Endodermal cell (in vitro differentiated cells): ENCODE data around the gene KIF5C. TPM values are rescaled to one million over a fixed set of nuclear protein-coding genes. Genes with fewer than 3 reads are reported as not detected.

Experiments
- DNase-seq: peaks from one replicate; pipeline ENCODE4 v3.0.0-alpha.2; 2017
- H3K27ac ChIP-seq: 2 replicates; pipeline ENCODE4 v1.5.1; 2013; ENCODE audit warnings: mild to moderate bottlenecking, low read depth, low read length, moderate library complexity
- H3K27me3 ChIP-seq: 2 replicates; pipeline ENCODE4 v1.6.1; 2013; ENCODE audit warnings: mild to moderate bottlenecking, low read length, moderate library complexity; ENCODE audit not compliant: insufficient read depth, control insufficient read depth, poor library complexity, severe bottlenecking
- H3K36me3 ChIP-seq: 2 replicates; pipeline ENCODE4 v1.7.0; 2013; ENCODE audit warnings: mild to moderate bottlenecking, low read length, moderate library complexity; ENCODE audit not compliant: control insufficient read depth, insufficient read depth
- H3K4me1 ChIP-seq: one replicate; pipeline ENCODE4 v1.7.0; 2013; ENCODE audit warnings: low read length; ENCODE audit not compliant: control insufficient read depth, insufficient read depth
- H3K4me3 ChIP-seq: 2 replicates; pipeline ENCODE4 v1.5.1; 2013; ENCODE audit warnings: mild to moderate bottlenecking, low read length, moderate library complexity
- H3K9ac ChIP-seq: 2 replicates; pipeline ENCODE4 v1.6.1; 2013; ENCODE audit warnings: mild to moderate bottlenecking, low read length, moderate library complexity; ENCODE audit not compliant: poor library complexity, severe bottlenecking; ENCODE audit errors: extremely low read depth
- H3K9me3 ChIP-seq: 2 replicates; pipeline ENCODE4 v1.6.1; 2013; ENCODE audit warnings: mild to moderate bottlenecking, low read length, moderate library complexity; ENCODE audit not compliant: control insufficient read depth
- H3K27ac Mint-ChIP-seq: 2 replicates; pipeline ENCODE4 v1.8.0; 2020; ENCODE audit warnings: mixed read lengths
- H3K27me3 Mint-ChIP-seq: 2 replicates; pipeline ENCODE4 v1.8.0; 2021; ENCODE audit warnings: mild to moderate bottlenecking, mixed read lengths; ENCODE audit not compliant: insufficient read depth
- H3K36me3 Mint-ChIP-seq: 2 replicates; pipeline ENCODE4 v1.8.0; 2020; ENCODE audit warnings: low read depth, mixed read lengths
- H3K4me1 Mint-ChIP-seq: 2 replicates; pipeline ENCODE4 v1.8.0; 2020; ENCODE audit warnings: mixed read lengths
- H3K4me3 Mint-ChIP-seq: 2 replicates; pipeline ENCODE4 v1.8.0; 2020; ENCODE audit warnings: mild to moderate bottlenecking, moderate library complexity, mixed read lengths
- H3K9me3 Mint-ChIP-seq: 2 replicates; pipeline ENCODE4 v1.8.0; 2020; ENCODE audit warnings: mild to moderate bottlenecking, mixed read lengths
- WGBS, 2 experiments: methylation state at CpG; one replicate each; pipeline versions ENCODE4 v1.1.5 to v1.1.7; 2013; ENCODE audit warnings: missing lambda C conversion rate in 2 of 2, mixed read lengths in 1 of 2; ENCODE audit not compliant: insufficient coverage in 1 of 2, insufficient read length in 1 of 2; 5-methylcytosine and 5-hydroxymethylcytosine counted together
- total RNA-seq, 2 donors: library from RNA; stranded (reverse); fragmentation: NEBNext Ultra II Directional in 1 of 2; extraction: Animal tissue kit (Norgen Biotek cat#: 25700) in 1 of 2; gene quantifications; 2 replicates in 1 of 2; 3 replicates in 1 of 2; pipeline ENCODE4 v1.2.1, GENCODE V29; 2021
- TF ChIP-seq, protein P1 (sequence below): fragments of 200-600 bp; sonication (generic); conservative IDR thresholded peaks from 2 replicates; pipeline ENCODE4 v1.5.0; 2021; ENCODE audit warnings: antibody characterized with exemption, mild to moderate bottlenecking

KIF5C gene
- total RNA-seq, 2 donors from 2014 or later: 39.1 to 41.9 TPM

DNA sequence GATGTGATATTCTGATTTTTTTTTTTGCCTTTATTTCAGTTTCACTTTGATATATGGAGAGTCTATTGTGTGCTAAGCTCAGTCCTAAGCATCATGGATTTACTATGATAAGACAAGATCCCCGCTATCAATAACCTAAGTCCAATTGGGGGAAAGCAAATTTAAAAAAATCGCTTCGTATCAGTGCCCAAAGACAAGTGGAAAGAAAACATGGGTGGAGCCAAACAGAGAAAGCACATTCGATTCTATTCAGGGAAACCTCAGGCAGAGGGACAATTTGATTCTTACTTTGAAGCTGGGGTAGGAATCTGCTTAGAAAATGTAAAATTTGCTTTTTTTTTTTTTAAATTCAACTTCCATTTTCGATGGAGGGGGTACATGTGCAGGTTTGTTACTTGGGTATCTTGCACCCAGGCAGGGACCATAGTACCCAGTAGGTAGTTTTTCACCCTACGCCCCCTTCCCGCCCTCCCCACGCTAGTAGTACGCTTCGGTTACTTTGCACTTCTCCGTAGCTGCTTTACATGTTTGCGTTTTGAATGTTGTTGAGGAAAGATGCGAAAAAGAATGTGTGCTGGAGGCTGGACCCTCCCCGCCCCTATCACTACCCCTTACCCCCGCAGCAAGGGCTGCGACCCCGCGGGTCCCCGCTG, 12.4 kb downstream of the KIF5C start:
- Mint-ChIP-seq H3K27me3 (peaks cover 8% of the 10 kb centered on the region), H3K4me3 (peak overlapping the region; percentile 63), H3K4me1 (peaks cover 16% of the 10 kb centered on the region), H3K36me3 (no peaks in the 10 kb centered on the region), H3K9me3 (peaks cover 7% of the 10 kb centered on the region), H3K27ac (no peak overlapping the region)
- Histone ChIP-seq H3K27me3 (no peaks in the 10 kb centered on the region), H3K4me1 (no peaks in the 10 kb centered on the region), H3K4me3 (peak overlapping the region; percentile 77), H3K36me3 (no peaks in the 10 kb centered on the region), H3K9ac (no peak overlapping the region), H3K27ac (no peak overlapping the region), H3K9me3 (peaks cover 6% of the 10 kb centered on the region)
- DNase-seq: no peak
- WGBS, 2 experiments: 25 to 40% methylated on average over 4 to 19 of the region's 19 CpGs
- TF ChIP-seq, protein P1, sequence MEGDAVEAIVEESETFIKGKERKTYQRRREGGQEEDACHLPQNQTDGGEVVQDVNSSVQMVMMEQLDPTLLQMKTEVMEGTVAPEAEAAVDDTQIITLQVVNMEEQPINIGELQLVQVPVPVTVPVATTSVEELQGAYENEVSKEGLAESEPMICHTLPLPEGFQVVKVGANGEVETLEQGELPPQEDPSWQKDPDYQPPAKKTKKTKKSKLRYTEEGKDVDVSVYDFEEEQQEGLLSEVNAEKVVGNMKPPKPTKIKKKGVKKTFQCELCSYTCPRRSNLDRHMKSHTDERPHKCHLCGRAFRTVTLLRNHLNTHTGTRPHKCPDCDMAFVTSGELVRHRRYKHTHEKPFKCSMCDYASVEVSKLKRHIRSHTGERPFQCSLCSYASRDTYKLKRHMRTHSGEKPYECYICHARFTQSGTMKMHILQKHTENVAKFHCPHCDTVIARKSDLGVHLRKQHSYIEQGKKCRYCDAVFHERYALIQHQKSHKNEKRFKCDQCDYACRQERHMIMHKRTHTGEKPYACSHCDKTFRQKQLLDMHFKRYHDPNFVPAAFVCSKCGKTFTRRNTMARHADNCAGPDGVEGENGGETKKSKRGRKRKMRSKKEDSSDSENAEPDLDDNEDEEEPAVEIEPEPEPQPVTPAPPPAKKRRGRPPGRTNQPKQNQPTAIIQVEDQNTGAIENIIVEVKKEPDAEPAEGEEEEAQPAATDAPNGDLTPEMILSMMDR: no peak

DNA sequence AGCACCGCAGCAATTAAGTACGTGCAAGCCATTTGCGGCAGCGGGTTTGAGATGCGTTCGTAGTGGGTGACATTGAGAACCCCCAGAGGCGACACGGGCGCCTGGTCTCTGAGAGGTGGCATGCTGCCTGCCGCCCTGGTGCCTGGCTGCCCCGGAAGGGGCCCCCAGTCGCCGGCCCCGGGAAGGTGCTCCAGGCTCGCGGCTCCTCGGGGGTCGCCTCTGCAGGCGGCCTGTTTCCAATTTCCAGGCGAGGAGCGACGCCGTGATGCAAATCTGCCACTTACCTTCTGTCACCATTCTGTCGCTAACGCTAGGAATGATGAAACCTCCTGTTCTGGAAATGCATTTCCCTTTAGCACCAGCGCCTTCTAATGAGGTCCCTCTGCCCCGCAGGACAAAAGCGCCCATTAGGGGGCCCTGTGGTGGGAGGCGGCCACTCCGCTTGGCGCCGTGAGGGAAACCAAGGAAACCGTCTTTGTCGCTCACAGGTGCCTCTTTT, 13.0 kb downstream of the KIF5C start:
- H3K9ac ChIP-seq: no peak overlapping the region
- WGBS, 2 experiments: 5 to 14% methylated on average over 20 to 34 of the region's 34 CpGs
- Mint-ChIP-seq H3K27ac (no peak overlapping the region), H3K27me3 (peaks cover 8% of the 10 kb centered on the region), H3K9me3 (peaks cover 11% of the 10 kb centered on the region), H3K4me3 (peak overlapping the region; percentile 63), H3K4me1 (peaks cover 14% of the 10 kb centered on the region), H3K36me3 (peaks cover 4% of the 10 kb centered on the region)
- peak; percentile 75 for DNase-seq
- TF ChIP-seq, protein P1: peak; percentile 52
- peaks cover 12% of the 10 kb centered on the region for H3K9me3 ChIP-seq
- H3K36me3 ChIP-seq: no peaks in the 10 kb centered on the region
- peak overlapping the region; percentile 77 for H3K4me3 ChIP-seq
- H3K4me1 ChIP-seq: no peaks in the 10 kb centered on the region
- no peak overlapping the region for H3K27ac ChIP-seq
- no peaks in the 10 kb centered on the region for H3K27me3 ChIP-seq

DNA sequence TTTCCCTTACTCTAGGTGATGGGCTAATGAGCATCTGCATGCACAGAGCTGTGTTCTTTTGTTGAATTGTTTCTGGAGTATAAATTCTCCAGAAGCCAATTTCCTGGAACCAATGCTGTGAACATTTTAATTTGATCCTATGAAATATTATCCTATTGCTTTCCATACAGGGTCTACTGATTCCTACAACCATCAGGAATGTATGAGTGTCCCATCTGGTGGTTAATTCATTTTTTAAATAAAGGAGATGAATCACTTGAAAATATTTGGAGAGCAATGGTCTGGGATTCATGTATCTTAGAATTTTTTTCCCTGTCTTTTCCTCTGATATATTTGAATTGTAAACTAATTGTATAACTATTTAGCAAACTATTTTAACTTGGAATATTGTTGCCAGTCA, 14.0 kb downstream of the KIF5C start:
- DNase-seq: no peak
- Mint-ChIP-seq H3K36me3 (peaks cover 10% of the 10 kb centered on the region), H3K9me3 (peaks cover 19% of the 10 kb centered on the region), H3K27me3 (peaks cover 8% of the 10 kb centered on the region), H3K4me3 (peak overlapping the region; percentile 63), H3K4me1 (peaks cover 14% of the 10 kb centered on the region), H3K27ac (no peak overlapping the region)
- H3K9ac ChIP-seq: no peak overlapping the region
- no peaks in the 10 kb centered on the region for H3K27me3 ChIP-seq
- no peaks in the 10 kb centered on the region for H3K4me1 ChIP-seq
- H3K36me3 ChIP-seq: no peaks in the 10 kb centered on the region
- H3K9me3 ChIP-seq: peaks cover 15% of the 10 kb centered on the region
- TF ChIP-seq, protein P1: no peak
- no peak overlapping the region for H3K27ac ChIP-seq
- H3K4me3 ChIP-seq: no peak overlapping the region
